Subcutaneous abdominal adipose tissue (tissue), 5 donors: Measurements from ENCODE around the gene AMPH.

Experiments used
- H3K27ac ChIP-seq: one replicate; pipeline ENCODE4 v1.7.0; 2013; ENCODE audit warnings: low read depth, mild to moderate bottlenecking, inconsistent platforms, low read length, moderate library complexity
- H3K27me3 ChIP-seq, 5 donors: one replicate each; pipeline ENCODE4 v1.7.0; 2013; ENCODE audit warnings: low read length in 5 of 5, inconsistent platforms in 1 of 5; ENCODE audit not compliant: control insufficient read depth in 5 of 5, insufficient read depth in 4 of 5
- H3K36me3 ChIP-seq, 5 donors: one replicate each; pipeline ENCODE4 v1.7.0; 2013; ENCODE audit warnings: low read length in 5 of 5; ENCODE audit not compliant: control insufficient read depth in 5 of 5, insufficient read depth in 5 of 5
- H3K4me1 ChIP-seq, 5 donors: one replicate each; pipeline ENCODE4 v1.7.0; 2013; ENCODE audit warnings: low read length in 5 of 5, mild to moderate bottlenecking in 3 of 5, moderate library complexity in 1 of 5; ENCODE audit not compliant: control insufficient read depth in 5 of 5, insufficient read depth in 5 of 5
- H3K4me3 ChIP-seq, 5 donors: one replicate each; pipeline ENCODE4 v1.7.0; 2013; ENCODE audit warnings: low read length in 5 of 5, low read depth in 1 of 5
- H3K9ac ChIP-seq, 5 donors: one replicate each; pipeline ENCODE4 v1.7.0; 2013; ENCODE audit warnings: low read length in 5 of 5, mild to moderate bottlenecking in 4 of 5, moderate library complexity in 3 of 5
- H3K9me3 ChIP-seq, 5 donors: one replicate each; pipeline ENCODE4 v1.7.0; 2013; ENCODE audit warnings: low read length in 5 of 5; ENCODE audit not compliant: control insufficient read depth in 5 of 5
- donor health status: healthy.
- donor health status: healthy.
- donor health status: healthy.
- donor health status: healthy.
- donor health status: healthy.

Gene AMPH

DNA sequence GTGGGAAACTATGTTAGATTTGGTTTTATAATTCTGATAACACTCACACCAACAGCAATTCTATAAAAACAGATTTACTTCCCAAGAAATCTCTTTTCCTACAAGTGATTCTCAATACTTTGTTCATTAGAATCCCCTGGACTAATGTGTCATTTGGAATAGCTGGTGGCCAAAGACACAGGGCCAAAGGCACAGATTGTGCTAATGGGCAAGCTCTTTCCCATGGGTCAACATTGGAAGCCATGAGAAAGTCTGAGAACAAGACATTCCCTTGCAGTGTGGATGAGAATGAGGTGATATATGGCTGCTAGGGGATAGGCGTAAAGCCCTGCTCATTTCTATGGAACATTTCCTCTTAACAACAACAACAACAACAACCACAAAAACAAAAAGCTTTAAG, 153.8 kb downstream of the AMPH start:
- Histone ChIP-seq H3K9me3 (peaks cover 0 to 5% (median 0%) of the 10 kb centered on the region in 5 donors), H3K4me3 (no peak overlapping the region), H3K9ac (no peak overlapping the region), H3K27me3 (no peaks in the 10 kb centered on the region), H3K4me1 (no peaks in the 10 kb centered on the region), H3K27ac (no peak overlapping the region), H3K36me3 (no peaks in the 10 kb centered on the region)

DNA sequence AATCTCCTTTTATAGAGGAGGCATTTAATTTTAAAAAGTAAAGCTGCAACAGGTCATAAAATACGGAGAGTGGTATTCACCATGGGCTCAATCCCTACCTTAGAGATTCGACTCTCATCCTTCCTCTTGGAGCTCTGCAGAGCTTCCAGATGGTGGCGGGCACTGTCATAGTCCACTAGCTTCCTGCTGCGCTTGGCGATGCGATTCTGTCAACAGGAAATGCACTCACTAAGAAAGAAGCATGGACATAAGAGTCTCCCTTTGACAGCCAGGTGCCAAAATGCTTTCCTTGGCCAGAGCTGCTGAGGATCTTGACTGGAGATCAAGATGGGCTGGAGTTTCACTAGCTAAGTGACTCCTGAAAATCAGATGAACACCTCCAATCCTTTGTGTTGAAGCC, 154.4 kb downstream of the AMPH start:
- H3K4me1 ChIP-seq, result no peaks in the 10 kb centered on the region
- no peaks in the 10 kb centered on the region for H3K27me3 ChIP-seq
- no peak overlapping the region for H3K27ac ChIP-seq
- peaks cover 0 to 5% (median 0%) of the 10 kb centered on the region in 5 donors for H3K9me3 ChIP-seq
- no peak overlapping the region for H3K9ac ChIP-seq
- no peak overlapping the region for H3K4me3 ChIP-seq
- H3K36me3 ChIP-seq, result no peaks in the 10 kb centered on the region

DNA sequence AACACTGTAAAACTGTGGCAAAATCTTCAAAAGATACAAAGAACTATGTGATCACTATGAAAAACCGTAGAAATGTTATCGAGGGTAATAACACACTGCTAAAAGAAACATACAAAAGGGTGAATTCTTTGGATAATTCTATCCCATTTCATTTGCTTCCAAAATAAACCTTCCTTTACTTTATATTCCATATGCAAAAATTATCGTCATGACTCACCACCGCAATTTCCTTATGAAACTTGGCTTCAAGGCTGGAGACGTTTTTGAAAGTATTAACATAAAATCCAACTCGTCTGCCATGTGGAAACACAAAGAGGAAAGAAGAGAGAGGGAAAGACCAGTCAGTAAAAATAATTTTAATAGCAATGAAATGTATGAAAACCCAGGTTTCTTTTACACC, 165.2 kb downstream of the AMPH start:
- H3K27me3 ChIP-seq, result no peaks in the 10 kb centered on the region
- H3K9me3 ChIP-seq, result no peaks in the 10 kb centered on the region
- no peaks in the 10 kb centered on the region for H3K36me3 ChIP-seq
- no peak overlapping the region for H3K27ac ChIP-seq
- H3K4me3 ChIP-seq, result no peak overlapping the region
- no peaks in the 10 kb centered on the region for H3K4me1 ChIP-seq
- H3K9ac ChIP-seq, result no peak overlapping the region

DNA sequence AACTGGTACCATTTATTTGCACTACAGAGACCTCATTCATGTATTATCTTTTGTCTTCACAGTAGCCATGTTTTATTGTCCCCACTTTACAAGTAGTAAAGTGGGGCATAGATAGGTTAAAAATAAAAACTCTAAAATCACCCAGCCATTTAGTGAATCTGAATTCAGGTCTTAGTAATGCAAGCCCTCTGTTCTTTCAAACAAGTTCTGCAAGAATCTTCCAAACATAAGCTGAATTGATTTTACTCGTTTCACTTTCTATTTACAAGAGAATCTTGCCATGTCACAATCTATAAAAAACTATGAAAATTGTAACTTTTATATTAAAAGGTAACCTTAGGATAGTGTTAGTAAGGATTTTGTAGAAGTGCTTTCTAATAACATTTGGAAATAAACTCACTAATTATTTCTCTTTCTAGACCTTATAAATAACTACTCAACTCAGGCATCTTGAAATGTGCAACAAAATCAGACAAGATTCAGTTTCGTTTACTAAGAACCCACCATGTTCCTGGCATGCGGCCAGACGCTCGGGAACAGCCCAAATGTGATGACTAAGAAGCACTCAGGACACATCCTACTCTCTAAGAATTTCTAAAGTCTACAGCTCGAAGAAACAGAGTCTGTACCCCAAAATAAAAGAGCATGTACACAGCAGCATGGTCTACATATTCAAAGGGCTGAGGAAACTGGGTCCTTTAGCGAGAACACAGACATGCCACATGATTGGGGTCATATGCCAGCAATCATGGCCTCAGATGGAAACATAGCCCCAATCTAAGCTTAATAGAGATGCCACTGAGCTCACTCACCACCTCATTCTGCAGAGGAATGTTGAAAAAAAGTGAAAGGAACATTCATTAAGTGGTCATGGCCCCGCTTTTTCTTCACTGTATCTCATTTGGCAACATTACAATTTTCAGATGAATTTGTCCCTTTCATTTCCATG, 167.6 kb downstream of the AMPH start:
- Histone ChIP-seq H3K36me3 (no peaks in the 10 kb centered on the region), H3K9me3 (peaks cover 0 to 3% (median 0%) of the 10 kb centered on the region in 5 donors), H3K9ac (no peak overlapping the region), H3K4me3 (no peak overlapping the region), H3K4me1 (no peaks in the 10 kb centered on the region), H3K27ac (no peak overlapping the region), H3K27me3 (no peaks in the 10 kb centered on the region)

DNA sequence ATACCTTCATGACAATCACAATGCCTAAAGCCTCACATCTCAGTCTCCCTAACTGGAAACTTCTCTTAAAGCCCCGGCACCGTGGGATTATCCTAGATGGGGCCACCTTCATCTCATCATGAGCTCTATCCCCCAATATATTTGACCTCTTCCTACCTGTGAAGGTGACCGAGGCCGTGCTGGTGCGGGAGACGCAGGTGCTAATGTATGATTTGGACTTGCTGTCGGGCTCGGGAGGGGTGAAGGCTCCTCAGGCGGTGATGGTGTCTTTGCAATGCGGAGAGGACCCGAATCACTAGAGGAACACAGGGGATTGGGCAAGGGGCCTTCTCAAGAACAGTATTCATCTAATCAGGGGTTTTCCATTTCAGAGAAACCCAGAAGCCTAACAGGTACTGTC, 168.4 kb downstream of the AMPH start:
- Histone ChIP-seq H3K4me3 (no peak overlapping the region), H3K36me3 (no peaks in the 10 kb centered on the region), H3K9me3 (peaks cover 0 to 3% (median 0%) of the 10 kb centered on the region in 5 donors), H3K27me3 (no peaks in the 10 kb centered on the region), H3K9ac (no peak overlapping the region), H3K4me1 (no peaks in the 10 kb centered on the region), H3K27ac (no peak overlapping the region)

DNA sequence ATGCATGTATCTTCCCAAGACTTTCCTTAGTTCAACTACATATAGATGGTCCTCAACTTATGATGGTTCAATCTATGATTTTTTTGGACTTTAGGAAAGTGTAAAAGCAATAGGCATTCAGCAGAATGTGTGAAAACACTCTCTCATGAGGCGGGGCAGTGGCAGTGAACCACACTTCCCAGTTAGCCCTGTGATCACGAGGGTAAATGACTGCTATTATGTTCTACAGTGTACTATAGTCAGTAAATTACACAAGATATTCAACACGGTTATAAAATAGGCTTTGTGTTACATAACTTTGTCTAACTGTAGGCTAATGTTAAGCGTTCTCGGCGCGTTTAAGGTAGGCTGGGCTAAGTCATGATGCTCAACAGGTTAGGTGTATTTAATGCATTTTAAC, 169.3 kb downstream of the AMPH start:
- no peaks in the 10 kb centered on the region for H3K27me3 ChIP-seq
- H3K9ac ChIP-seq, result no peak overlapping the region
- H3K9me3 ChIP-seq, result peaks cover 0 to 3% (median 0%) of the 10 kb centered on the region in 5 donors
- H3K4me1 ChIP-seq, result no peaks in the 10 kb centered on the region
- H3K4me3 ChIP-seq, result no peak overlapping the region
- no peaks in the 10 kb centered on the region for H3K36me3 ChIP-seq
- H3K27ac ChIP-seq, result no peak overlapping the region

DNA sequence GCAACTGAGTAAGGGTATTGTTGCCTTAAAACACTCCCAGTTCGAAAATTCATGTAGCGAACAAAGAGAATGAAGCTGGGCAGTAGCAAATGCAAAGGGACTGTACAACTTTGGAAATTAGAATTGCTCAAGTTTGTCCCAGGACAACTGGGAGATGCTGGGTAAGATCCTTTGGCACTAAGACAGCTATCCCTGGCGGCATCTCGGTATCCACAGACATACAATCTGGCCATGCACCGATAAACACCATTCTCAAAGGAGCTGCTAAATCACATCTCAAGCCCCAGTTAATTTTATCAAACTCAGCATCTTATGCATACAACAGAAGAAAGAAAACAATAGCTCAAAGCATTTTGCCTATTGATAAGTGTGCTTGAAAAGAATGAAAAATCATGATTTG, 177.3 kb downstream of the AMPH start:
- H3K27ac ChIP-seq, result no peak overlapping the region

DNA sequence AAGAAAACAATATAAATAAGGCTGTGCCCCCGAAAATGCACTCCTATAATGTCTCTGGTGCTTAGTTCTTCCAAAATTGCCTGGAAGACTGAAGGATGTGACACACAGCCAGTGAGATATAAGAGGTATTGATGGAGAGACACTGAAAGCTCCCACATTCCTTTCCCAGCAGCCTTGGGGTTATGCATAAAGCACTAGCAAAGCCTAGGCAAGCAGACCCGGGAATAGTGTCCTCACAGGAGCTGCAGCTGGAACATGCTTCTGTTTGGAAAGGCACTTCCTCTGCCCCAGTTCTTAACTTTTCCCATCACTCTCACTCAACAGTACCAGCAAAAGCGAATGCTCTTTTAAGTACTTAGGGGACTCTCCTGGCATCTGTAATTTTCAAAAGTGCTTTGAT, 178.0 kb downstream of the AMPH start:
- no peaks in the 10 kb centered on the region for H3K36me3 ChIP-seq
- H3K27me3 ChIP-seq, result no peaks in the 10 kb centered on the region
- H3K9ac ChIP-seq, result no peak overlapping the region
- H3K9me3 ChIP-seq, result no peaks in the 10 kb centered on the region
- no peak overlapping the region for H3K4me3 ChIP-seq
- H3K4me1 ChIP-seq, result peaks cover 0 to 3% (median 0%) of the 10 kb centered on the region in 5 donors
- no peak overlapping the region for H3K27ac ChIP-seq

More for the DNA sequence above, 177.3 kb downstream of the AMPH start:
- Histone ChIP-seq H3K4me1 (peaks cover 0 to 3% (median 0%) of the 10 kb centered on the region in 5 donors), H3K4me3 (no peak overlapping the region), H3K27me3 (no peaks in the 10 kb centered on the region), H3K9ac (no peak overlapping the region), H3K36me3 (no peaks in the 10 kb centered on the region), H3K9me3 (peaks cover 0 to 3% (median 0%) of the 10 kb centered on the region in 5 donors)

DNA sequence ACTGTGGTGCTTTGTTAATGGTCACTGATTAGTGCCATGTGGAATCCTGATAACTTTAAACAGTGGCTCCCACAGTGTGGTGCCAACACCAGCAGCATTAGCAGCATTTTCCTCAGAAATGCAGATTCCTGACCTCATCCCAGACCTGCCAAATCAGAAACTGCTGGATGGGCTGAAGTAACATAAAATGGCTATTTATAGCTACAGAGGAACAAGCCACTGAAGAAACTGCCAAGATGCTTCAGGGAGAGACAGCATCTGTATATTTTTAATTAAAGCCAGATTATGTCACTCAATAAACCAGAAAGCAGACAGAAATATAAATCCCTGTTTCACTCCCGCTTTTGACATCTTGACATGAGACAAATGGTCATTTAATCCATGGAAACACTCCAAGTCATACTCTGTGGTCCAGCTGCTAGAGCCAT, 178.5 kb downstream of the AMPH start:
- H3K9me3 ChIP-seq, result no peaks in the 10 kb centered on the region
- H3K27me3 ChIP-seq, result no peaks in the 10 kb centered on the region
- H3K9ac ChIP-seq, result no peak overlapping the region
- no peak overlapping the region for H3K4me3 ChIP-seq
- no peaks in the 10 kb centered on the region for H3K36me3 ChIP-seq
- H3K4me1 ChIP-seq, result peaks cover 0 to 3% (median 0%) of the 10 kb centered on the region in 5 donors
- no peak overlapping the region for H3K27ac ChIP-seq

DNA sequence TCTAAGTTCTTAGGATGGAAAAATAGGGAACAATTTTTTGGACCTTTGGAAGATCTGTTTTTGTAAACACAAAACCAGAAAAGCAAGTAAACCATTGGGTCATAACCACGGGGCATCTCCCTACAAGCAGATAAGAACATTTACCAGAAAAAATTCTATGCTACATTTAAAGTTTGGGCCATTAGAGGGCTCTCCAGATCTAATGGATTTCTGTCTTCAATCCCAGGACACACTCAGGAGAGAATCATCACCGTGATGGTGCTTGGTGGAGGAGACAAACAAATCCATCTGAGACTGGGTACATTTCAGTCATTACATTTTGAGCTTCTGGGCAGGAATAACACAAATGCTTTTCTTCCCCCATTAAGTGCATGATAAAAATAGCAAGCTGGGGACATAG, 179.3 kb downstream of the AMPH start:
- H3K36me3 ChIP-seq, result no peaks in the 10 kb centered on the region
- H3K4me3 ChIP-seq, result no peak overlapping the region
- H3K9me3 ChIP-seq, result no peaks in the 10 kb centered on the region

More for the DNA sequence above, 179.3 kb downstream of the AMPH start:
- no peaks in the 10 kb centered on the region for H3K27me3 ChIP-seq
- H3K27ac ChIP-seq, result no peak overlapping the region
- H3K4me1 ChIP-seq, result peaks cover 0 to 3% (median 0%) of the 10 kb centered on the region in 5 donors
- no peak overlapping the region for H3K9ac ChIP-seq
